K562 (cell line): ENCODE data around the gene ANKRD66. TPM values are rescaled to one million over a fixed set of nuclear protein-coding genes. Genes with fewer than 3 reads are reported as not detected.

ENCODE experiments used
- ATAC-seq: fragments of 200-7000 bp; cut with Tn5 transposase; 3 replicates; pipeline ENCODE4 v1.9.1; 2020; ENCODE audit warnings: moderate library complexity
- BruUV-seq: library from RNA; stranded (reverse); fragments of 400-500 nt; replicated peaks from 2 replicates; lab custom pipeline; 2021; lab: Mats Ljungman, UMichigan
- CTCF ChIA-PET: fragments of 300-600 bp; formaldehyde crosslinking; extraction: SDS; loops from one replicate; lab custom pipeline; 2021; ENCODE audit warnings: low intra/inter-chr PET ratio; lab: Yijun Ruan, JAX
- POLR2A ChIA-PET: fragments of 300-600, 350-650 bp; sonication (Branson Sonifier 250); formaldehyde crosslinking; extraction: SDS; loops from one replicate; lab custom pipeline; 2021; ENCODE audit warnings: antibody characterized with exemption, inconsistent platforms; lab: Yijun Ruan, JAX
- DNase-seq, 4 experiments: peaks; one replicate each; pipeline versions ENCODE4 v3.0.0 to v3.0.0-alpha.2; 2011 to 2018; ENCODE audit warnings: low spot score in 3 of 4, mixed read lengths in 3 of 4; ENCODE audit errors: extremely low read depth in 1 of 4
- FAIRE-seq: peaks from 2 replicates; lab custom pipeline; 2011; peaks lifted over from hg19 to GRCh38; lab: Jason Lieb, UNC
- H2AFZ ChIP-seq: 2 replicates; pipeline ENCODE4 v1.6.0; 2011; ENCODE audit warnings: low read depth, low read length, control low read depth, inconsistent platforms
- H3K27ac ChIP-seq: fragments of 200-600 bp; 3 replicates; pipeline ENCODE4 v1.8.0; 2011; ENCODE audit warnings: low read depth, mild to moderate bottlenecking, control low read depth, inconsistent platforms, low read length, moderate library complexity, mixed read lengths; ENCODE audit errors: extremely low read depth
- H3K27me3 ChIP-seq, 2 experiments: fragments of 300-600 bp in 1 of 2; 2 replicates in 1 of 2; 3 replicates in 1 of 2; pipeline versions ENCODE4 v1.6.0 to v1.8.0; 2011; ENCODE audit warnings: inconsistent platforms in 2 of 2, low read length in 2 of 2, mild to moderate bottlenecking in 1 of 2, mixed read lengths in 1 of 2, moderate library complexity in 1 of 2; ENCODE audit not compliant: control insufficient read depth in 2 of 2, insufficient read depth in 2 of 2
- H3K36me3 ChIP-seq: fragments of 300-600 bp; 3 replicates; pipeline ENCODE4 v1.8.0; 2011; ENCODE audit warnings: mild to moderate bottlenecking, low read length, inconsistent platforms; ENCODE audit not compliant: control insufficient read depth, insufficient read depth
- H3K4me1 ChIP-seq, 2 experiments: fragments of 200-600 bp in 1 of 2; replicated peaks in 1 of 2; 2 replicates in 1 of 2; 3 replicates in 1 of 2; pipeline versions ENCODE4 v1.5.1 to v1.8.0; 2011; ENCODE audit warnings: inconsistent platforms in 2 of 2, low read length in 2 of 2, mild to moderate bottlenecking in 1 of 2, mixed read lengths in 1 of 2, moderate library complexity in 1 of 2; ENCODE audit not compliant: control insufficient read depth in 2 of 2, insufficient read depth in 2 of 2
- H3K4me2 ChIP-seq: 2 replicates; pipeline ENCODE4 v1.6.1; 2011; ENCODE audit warnings: low read length, control low read depth, inconsistent platforms, mixed read lengths; ENCODE audit not compliant: insufficient read depth
- H3K4me3 ChIP-seq: fragments of 200-600 bp; sonication (generic), shearing (Covaris generic); 2 replicates; pipeline ENCODE4 v1.5.1; 2016; ENCODE audit warnings: control low read depth, inconsistent platforms
- H3K79me2 ChIP-seq: fragments of 200-600 bp; 3 replicates; pipeline ENCODE4 v1.8.0; 2011; ENCODE audit warnings: low read length, inconsistent platforms; ENCODE audit not compliant: control insufficient read depth, insufficient read depth
- H3K9ac ChIP-seq, 2 experiments: 2 replicates each; pipeline versions ENCODE4 v1.6.0 to v1.6.1; 2011; ENCODE audit warnings: low read depth in 2 of 2, low read length in 2 of 2, control low read depth in 1 of 2, inconsistent platforms in 1 of 2, mild to moderate bottlenecking in 1 of 2, mixed read lengths in 1 of 2; ENCODE audit not compliant: insufficient read depth in 1 of 2
- H3K9me1 ChIP-seq: one replicate; pipeline ENCODE4 v1.6.0; 2011; ENCODE audit warnings: inconsistent platforms, mild to moderate bottlenecking, low read length, moderate library complexity; ENCODE audit not compliant: control insufficient read depth, insufficient read depth
- H3K9me3 ChIP-seq: replicated peaks from 2 replicates; pipeline ENCODE4 v1.5.1; 2011; ENCODE audit warnings: low read depth, low read length, inconsistent platforms; ENCODE audit not compliant: control insufficient read depth, insufficient read depth
- H4K20me1 ChIP-seq: replicated peaks from 2 replicates; pipeline ENCODE4 v1.6.1; 2011; ENCODE audit warnings: low read length, inconsistent platforms, mixed read lengths; ENCODE audit not compliant: control insufficient read depth, insufficient read depth
- CBX1 ChIP-seq: sonication (generic); IDR thresholded peaks from 2 replicates; pipeline ENCODE4 v1.6.1; 2016; ENCODE audit warnings: antibody characterized with exemption, low read depth, mild to moderate bottlenecking
- CBX5 ChIP-seq: IDR thresholded peaks from 2 replicates; pipeline ENCODE4 v1.6.1; 2014; ENCODE audit warnings: low read depth, borderline replicate concordance
- JUNB ChIP-seq: fragments of 450-650 bp; formaldehyde crosslinking; conservative IDR thresholded peaks from 2 replicates; pipeline ENCODE4 v1.4.0; 2020; ENCODE audit warnings: mild to moderate bottlenecking
- NBN ChIP-seq: fragments of 450-650 bp; IDR thresholded peaks from 2 replicates; pipeline ENCODE4 v1.6.1; 2016; ENCODE audit warnings: low read depth, mild to moderate bottlenecking
- POLR2B ChIP-seq: fragments of 450-650 bp; IDR thresholded peaks from 2 replicates; pipeline ENCODE4 v1.6.1; 2018; ENCODE audit warnings: low read depth; ENCODE audit not compliant: partially characterized antibody
- SMARCE1 ChIP-seq: fragments of 450-650 bp; IDR thresholded peaks from 2 replicates; pipeline ENCODE4 v1.7.1; 2016; ENCODE audit warnings: mild to moderate bottlenecking
- WGBS: fragments of 100-300 bp; shearing (Covaris generic); methylation state at CpG from one replicate; pipeline ENCODE4 v1.1.6; 2016; ENCODE audit warnings: low coverage, mixed read lengths; ENCODE audit not compliant: insufficient coverage; ENCODE audit errors: missing lambda C conversion rate; 5-methylcytosine and 5-hydroxymethylcytosine counted together
- in situ Hi-C: fragments of 300-500 bp; cut with MboI; formaldehyde crosslinking; loops from 4 replicates; pipeline ENCODE4 v1.15.0; 2018; ENCODE audit warnings: inconsistent platforms, mixed read lengths
- intact Hi-C: fragments of 100-400 bp; cut with micrococcal nuclease; formaldehyde crosslinking; loops from 2 replicates; pipeline ENCODE4 v1.14.2; 2022
- polyA plus RNA-seq, 8 experiments: library from polyadenylated mRNA; depleted of rRNA in 4 of 8; stranded (reverse) in 5 of 8; unstranded in 3 of 8; fragments of >200 nt; fragmentation: Nextera tagmentation in 2 of 8; fragmentation: Illumina TruSeq in 1 of 8; extraction: Ambion mirVana in 2 of 8; extraction: Trizol in 1 of 8; gene quantifications; 2 replicates each; pipeline versions ENCODE4 v1.2.1 to v1.2.3, GENCODE V29; 2011 to 2014; ENCODE audit warnings: inconsistent platforms in 1 of 8, missing spikeins in 1 of 8
- total RNA-seq, 7 experiments: library from RNA; depleted of rRNA in 6 of 7; stranded (reverse); fragments of >200 nt in 6 of 7; fragmentation: Illumina TruSeq in 2 of 7; extraction: Trizol in 2 of 7; gene quantifications; 2 replicates each; pipeline versions ENCODE4 v1.2.1 to v1.2.3, GENCODE V29; 2011 to 2021; ENCODE audit warnings: low replicate concordance in 1 of 7
- TF ChIP-seq, protein P1 (sequence below): fragments of 250-450 bp; sonication (Bioruptor Pico); IDR thresholded peaks from 2 replicates; pipeline ENCODE4 v1.5.0; 2022; ENCODE audit warnings: mild to moderate bottlenecking

ANKRD66 gene
- total and polyA plus RNA-seq, 9 of the 15 experiments (the other 6 are each of a cell fraction or from before 2014, with no cell fraction given), result not detected

DNA sequence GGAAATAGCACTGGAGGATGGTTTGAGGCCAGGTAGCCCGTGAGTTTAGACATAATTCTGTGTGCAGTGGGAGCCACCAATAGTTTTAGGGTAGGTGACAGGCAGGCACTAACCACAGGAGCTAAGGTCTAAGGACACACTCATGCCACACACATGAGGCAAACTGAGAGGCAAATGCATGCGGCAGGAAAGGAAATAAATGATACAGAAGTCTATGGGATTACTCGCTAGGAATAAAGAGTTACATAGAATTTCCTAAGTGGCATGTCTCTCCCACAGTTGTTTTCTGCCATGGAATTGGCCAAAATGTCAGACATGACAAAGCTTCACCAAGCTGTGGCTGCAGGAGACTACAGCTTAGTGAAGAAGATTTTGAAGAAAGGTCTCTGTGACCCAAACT is 4.9 kb downstream of the ANKRD66 start:
- POLR2A ChIA-PET, result no interaction called here
- no TSS peak for BruUV-seq

More for the DNA sequence above, 4.9 kb downstream of the ANKRD66 start:
- H2AFZ ChIP-seq, result no peak overlapping the region
- intact Hi-C loops, result no loop called here
- CTCF ChIA-PET, result no interaction called here
- no peak for TF ChIP-seq NBN
- no peak for TF ChIP-seq SMARCE1
- no peak for TF ChIP-seq POLR2B
- no peak for TF ChIP-seq JUNB (CRISPR knock-in tag)
- TF ChIP-seq CBX1, result no peak
- no peak for TF ChIP-seq CBX5
- TF ChIP-seq, protein P1, sequence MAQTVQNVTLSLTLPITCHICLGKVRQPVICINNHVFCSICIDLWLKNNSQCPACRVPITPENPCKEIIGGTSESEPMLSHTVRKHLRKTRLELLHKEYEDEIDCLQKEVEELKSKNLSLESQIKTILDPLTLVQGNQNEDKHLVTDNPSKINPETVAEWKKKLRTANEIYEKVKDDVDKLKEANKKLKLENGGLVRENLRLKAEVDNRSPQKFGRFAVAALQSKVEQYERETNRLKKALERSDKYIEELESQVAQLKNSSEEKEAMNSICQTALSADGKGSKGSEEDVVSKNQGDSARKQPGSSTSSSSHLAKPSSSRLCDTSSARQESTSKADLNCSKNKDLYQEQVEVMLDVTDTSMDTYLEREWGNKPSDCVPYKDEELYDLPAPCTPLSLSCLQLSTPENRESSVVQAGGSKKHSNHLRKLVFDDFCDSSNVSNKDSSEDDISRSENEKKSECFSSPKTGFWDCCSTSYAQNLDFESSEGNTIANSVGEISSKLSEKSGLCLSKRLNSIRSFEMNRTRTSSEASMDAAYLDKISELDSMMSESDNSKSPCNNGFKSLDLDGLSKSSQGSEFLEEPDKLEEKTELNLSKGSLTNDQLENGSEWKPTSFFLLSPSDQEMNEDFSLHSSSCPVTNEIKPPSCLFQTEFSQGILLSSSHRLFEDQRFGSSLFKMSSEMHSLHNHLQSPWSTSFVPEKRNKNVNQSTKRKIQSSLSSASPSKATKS, result no peak
- TF ChIP-seq, all 486 proteins: peak for 0
- no peaks in the 10 kb centered on the region for H3K9me1 ChIP-seq
- no peak overlapping the region for H3K4me2 ChIP-seq
- WGBS, result 0% methylated on average over 3 of the region's 3 CpGs
- H4K20me1 ChIP-seq, result no peaks in the 10 kb centered on the region
- H3K4me1 ChIP-seq, result no peaks in the 10 kb centered on the region
- no peak overlapping the region for H3K4me3 ChIP-seq
- in situ Hi-C loops, result no loop called here
- no peaks in the 10 kb centered on the region for H3K79me2 ChIP-seq
- no peaks in the 10 kb centered on the region for H3K9me3 ChIP-seq
- ATAC-seq (no peak), FAIRE-seq (no peak), DNase-seq (no peak)
- no peak overlapping the region for H3K9ac ChIP-seq
- no peaks in the 10 kb centered on the region for H3K36me3 ChIP-seq
- no peak overlapping the region for H3K27ac ChIP-seq
- H3K27me3 ChIP-seq, result no peaks in the 10 kb centered on the region
